HEK293 (cell line): ENCODE data around the gene AMPH.

Experiments used
- CTCF ChIA-PET: fragments of 350-600 bp; formaldehyde crosslinking; extraction: SDS; loops from one replicate; lab custom pipeline; 2021; ENCODE audit warnings: antibody characterized with exemption; lab: Yijun Ruan, JAX
- POLR2A ChIA-PET: fragments of 300-600 bp; formaldehyde crosslinking; extraction: SDS; loops from one replicate; lab custom pipeline; 2020; ENCODE audit warnings: antibody characterized with exemption, inconsistent platforms; lab: Yijun Ruan, JAX
- H3K27ac ChIP-seq: fragments of 200-500 bp; sonication (Bioruptor generic); 2 replicates; pipeline ENCODE4 v1.5.1; 2014; ENCODE audit warnings: low read depth, low read length, control low read depth, inconsistent platforms; ENCODE audit errors: extremely low read depth
- H3K36me3 ChIP-seq, 2 experiments: fragments of 200-500 bp in 1 of 2; sonication (Bioruptor generic) in 1 of 2; 1 replicate in 1 of 2; 2 replicates in 1 of 2; pipeline ENCODE4 v1.5.1; 2014 to 2017; ENCODE audit warnings: inconsistent platforms in 2 of 2, low read length in 2 of 2; ENCODE audit not compliant: control insufficient read depth in 2 of 2, insufficient read depth in 1 of 2
- H3K4me1 ChIP-seq: fragments of 200-500 bp; sonication (Bioruptor generic); 2 replicates; pipeline ENCODE4 v1.5.1; 2014; ENCODE audit warnings: mild to moderate bottlenecking, low read length, inconsistent platforms; ENCODE audit not compliant: control insufficient read depth, insufficient read depth
- H3K4me3 ChIP-seq: 2 replicates; pipeline ENCODE4 v1.5.1; 2011; ENCODE audit warnings: low read depth, mild to moderate bottlenecking, control low read depth, low read length, moderate library complexity
- H3K9me3 ChIP-seq: fragments of 200-500 bp; sonication (Bioruptor generic); 2 replicates; pipeline ENCODE4 v1.5.1; 2014; ENCODE audit warnings: low read depth, low read length, inconsistent platforms; ENCODE audit not compliant: control insufficient read depth, insufficient read depth
- AEBP2 ChIP-seq: fragments of 450-650 bp; formaldehyde crosslinking; IDR thresholded peaks from 2 replicates; pipeline ENCODE4 v1.5.1; 2016; ENCODE audit warnings: missing biosample characterization, missing genetic modification characterization, borderline replicate concordance
- ATF2 ChIP-seq: fragments of 450-650 bp; formaldehyde crosslinking; IDR thresholded peaks from 2 replicates; pipeline ENCODE4 v1.5.1; 2016; ENCODE audit warnings: missing biosample characterization, missing genetic modification characterization, low read depth
- FEZF1 ChIP-seq: fragments of 450-650 bp; formaldehyde crosslinking; IDR thresholded peaks from 2 replicates; pipeline ENCODE4 v1.5.1; 2016; ENCODE audit warnings: missing biosample characterization, missing genetic modification characterization
- GFI1B ChIP-seq: fragments of 450-650 bp; formaldehyde crosslinking; IDR thresholded peaks from 2 replicates; pipeline ENCODE4 v1.5.1; 2016; ENCODE audit warnings: missing biosample characterization, missing genetic modification characterization
- HOXA7 ChIP-seq: sonication (generic); formaldehyde crosslinking; IDR thresholded peaks from 2 replicates; pipeline ENCODE4 v1.8.1; 2022; ENCODE audit warnings: missing genetic modification reagents, borderline replicate concordance
- SALL2 ChIP-seq: fragments of 450-650 bp; formaldehyde crosslinking; IDR thresholded peaks from 2 replicates; pipeline ENCODE4 v1.5.0; 2017; ENCODE audit warnings: missing biosample characterization, mild to moderate bottlenecking, missing genetic modification characterization, borderline replicate concordance
- SP3 ChIP-seq: fragments of 450-650 bp; formaldehyde crosslinking; IDR thresholded peaks from 2 replicates; pipeline ENCODE4 v1.5.1; 2016; ENCODE audit warnings: missing biosample characterization, missing genetic modification characterization
- ZBTB20 ChIP-seq: fragments of 450-650 bp; formaldehyde crosslinking; IDR thresholded peaks from 2 replicates; pipeline ENCODE4 v1.5.1; 2016; ENCODE audit warnings: missing biosample characterization, missing genetic modification characterization
- ZBTB26 ChIP-seq: fragments of 450-650 bp; formaldehyde crosslinking; optimal IDR thresholded peaks from 2 replicates; pipeline ENCODE3; 2016; ENCODE audit warnings: missing biosample characterization, mild to moderate bottlenecking, missing genetic modification characterization
- ZEB2 ChIP-seq: fragments of 450-650 bp; formaldehyde crosslinking; IDR thresholded peaks from 2 replicates; pipeline ENCODE4 v1.5.1; 2016; ENCODE audit warnings: missing biosample characterization, missing genetic modification characterization
- ZNF18 ChIP-seq: fragments of 450-650 bp; formaldehyde crosslinking; IDR thresholded peaks from 2 replicates; pipeline ENCODE4 v1.5.1; 2016; ENCODE audit warnings: missing biosample characterization, missing genetic modification characterization
- ZNF223 ChIP-seq: fragments of 450-650 bp; formaldehyde crosslinking; IDR thresholded peaks from 2 replicates; pipeline ENCODE4 v1.5.1; 2016; ENCODE audit warnings: missing biosample characterization, missing genetic modification characterization
- ZNF335 ChIP-seq: fragments of 450-650 bp; formaldehyde crosslinking; conservative IDR thresholded peaks from 2 replicates; pipeline ENCODE4 v1.5.1; 2016; ENCODE audit warnings: missing biosample characterization, missing genetic modification characterization
- ZNF394 ChIP-seq: fragments of 450-650 bp; formaldehyde crosslinking; IDR thresholded peaks from 2 replicates; pipeline ENCODE4 v1.5.1; 2016; ENCODE audit warnings: missing biosample characterization, missing genetic modification characterization, mild to moderate bottlenecking, moderate library complexity, borderline replicate concordance
- ZNF423 ChIP-seq: fragments of 450-650 bp; formaldehyde crosslinking; IDR thresholded peaks from 2 replicates; pipeline ENCODE4 v1.5.1; 2016; ENCODE audit warnings: missing biosample characterization, missing genetic modification characterization
- ZNF510 ChIP-seq: fragments of 450-650 bp; formaldehyde crosslinking; IDR thresholded peaks from 2 replicates; pipeline ENCODE4 v1.5.1; 2018; ENCODE audit warnings: mild to moderate bottlenecking, missing genetic modification characterization, missing biosample characterization; ENCODE audit not compliant: insufficient replicate concordance
- ZNF530 ChIP-seq: fragments of 450-650 bp; formaldehyde crosslinking; IDR thresholded peaks from 2 replicates; pipeline ENCODE4 v1.5.1; 2016; ENCODE audit warnings: low read depth, missing biosample characterization, missing genetic modification characterization
- ZNF585B ChIP-seq: fragments of 450-650 bp; formaldehyde crosslinking; IDR thresholded peaks from 2 replicates; pipeline ENCODE4 v1.5.1; 2016; ENCODE audit warnings: missing biosample characterization, missing genetic modification characterization
- ZNF610 ChIP-seq: fragments of 450-650 bp; formaldehyde crosslinking; IDR thresholded peaks from 2 replicates; pipeline ENCODE4 v1.5.1; 2016; ENCODE audit warnings: missing biosample characterization, missing genetic modification characterization, borderline replicate concordance
- ZNF629 ChIP-seq: fragments of 450-650 bp; formaldehyde crosslinking; IDR thresholded peaks from 2 replicates; pipeline ENCODE4 v1.5.1; 2017; ENCODE audit warnings: missing biosample characterization, missing genetic modification characterization
- ZNF639 ChIP-seq: fragments of 450-650 bp; formaldehyde crosslinking; IDR thresholded peaks from 2 replicates; pipeline ENCODE4 v1.5.1; 2016; ENCODE audit warnings: missing biosample characterization, missing genetic modification characterization
- ZNF707 ChIP-seq: fragments of 450-650 bp; formaldehyde crosslinking; IDR thresholded peaks from 2 replicates; pipeline ENCODE4 v1.5.1; 2016; ENCODE audit warnings: missing biosample characterization, missing genetic modification characterization
- ZSCAN23 ChIP-seq: fragments of 450-650 bp; formaldehyde crosslinking; IDR thresholded peaks from 2 replicates; pipeline ENCODE4 v1.5.1; 2016; ENCODE audit warnings: missing biosample characterization, missing genetic modification characterization
- TF ChIP-seq, protein P1 (sequence below): fragments of 450-650 bp; formaldehyde crosslinking; IDR thresholded peaks from 2 replicates; pipeline ENCODE4 v1.5.1; 2016; ENCODE audit warnings: missing biosample characterization, missing genetic modification characterization, borderline replicate concordance

The AMPH gene

GRCh38 chr7:38504684-38505083 lies 126.5 kb downstream of the AMPH start:
- Histone ChIP-seq H3K4me1 (no peaks in the 10 kb centered on the region), H3K9me3 (no peaks in the 10 kb centered on the region), H3K36me3 (no peaks in the 10 kb centered on the region), H3K4me3 (no peak overlapping the region), H3K27ac (no peak overlapping the region)
- TF ChIP-seq ZSCAN23 (no peak), ATF2 (no peak), HOXA7 (no peak), SP3 (no peak), ZNF639 (tag by site-specific recombination) (no peak), ZNF585B (no peak), ZNF707 (tag by site-specific recombination) (no peak), GFI1B (tag by site-specific recombination) (no peak), ZNF629 (tag by site-specific recombination) (no peak), ZNF223 (tag by site-specific recombination) (no peak), ZNF610 (tag by site-specific recombination) (no peak), ZNF394 (tag by site-specific recombination) (no peak), ZBTB20 (tag by site-specific recombination) (no peak), AEBP2 (no peak), FEZF1 (tag by site-specific recombination) (no peak), ZNF18 (tag by site-specific recombination) (no peak)
- CTCF ChIA-PET = no interaction called here
- POLR2A ChIA-PET = no interaction called here

DNA sequence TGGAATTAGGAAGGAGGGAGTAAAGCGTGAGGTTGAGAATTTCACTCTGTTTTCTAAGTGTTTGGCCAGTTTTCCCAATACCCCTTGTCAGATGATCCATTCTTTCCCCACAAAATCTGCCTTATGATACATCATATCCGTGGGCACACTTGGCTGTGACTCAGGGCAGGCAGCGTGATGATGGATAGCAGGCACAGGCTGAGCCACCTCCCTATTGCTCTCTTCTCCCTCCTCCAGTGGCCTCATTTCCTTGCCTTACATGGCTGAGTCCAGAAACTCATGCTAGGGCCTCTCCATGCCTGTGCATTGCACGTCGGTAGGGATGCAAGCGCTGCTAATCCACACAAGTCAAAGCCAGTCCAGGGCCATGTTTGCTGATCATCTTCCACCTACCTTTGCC lies 128.3 kb downstream of the AMPH start:
- ChIA-PET CTCF (no interaction called here), POLR2A (no interaction called here)
- H3K4me1 ChIP-seq = no peaks in the 10 kb centered on the region
- no peak overlapping the region for H3K4me3 ChIP-seq
- no peaks in the 10 kb centered on the region for H3K36me3 ChIP-seq
- TF ChIP-seq ZNF510 (tag by site-specific recombination) = no peak
- no peak for TF ChIP-seq SALL2 (tag by site-specific recombination)
- TF ChIP-seq ZNF335 (tag by site-specific recombination) = no peak
- TF ChIP-seq ZNF423 (tag by site-specific recombination) = no peak
- TF ChIP-seq ZEB2 (tag by site-specific recombination) = no peak
- TF ChIP-seq, protein P1, sequence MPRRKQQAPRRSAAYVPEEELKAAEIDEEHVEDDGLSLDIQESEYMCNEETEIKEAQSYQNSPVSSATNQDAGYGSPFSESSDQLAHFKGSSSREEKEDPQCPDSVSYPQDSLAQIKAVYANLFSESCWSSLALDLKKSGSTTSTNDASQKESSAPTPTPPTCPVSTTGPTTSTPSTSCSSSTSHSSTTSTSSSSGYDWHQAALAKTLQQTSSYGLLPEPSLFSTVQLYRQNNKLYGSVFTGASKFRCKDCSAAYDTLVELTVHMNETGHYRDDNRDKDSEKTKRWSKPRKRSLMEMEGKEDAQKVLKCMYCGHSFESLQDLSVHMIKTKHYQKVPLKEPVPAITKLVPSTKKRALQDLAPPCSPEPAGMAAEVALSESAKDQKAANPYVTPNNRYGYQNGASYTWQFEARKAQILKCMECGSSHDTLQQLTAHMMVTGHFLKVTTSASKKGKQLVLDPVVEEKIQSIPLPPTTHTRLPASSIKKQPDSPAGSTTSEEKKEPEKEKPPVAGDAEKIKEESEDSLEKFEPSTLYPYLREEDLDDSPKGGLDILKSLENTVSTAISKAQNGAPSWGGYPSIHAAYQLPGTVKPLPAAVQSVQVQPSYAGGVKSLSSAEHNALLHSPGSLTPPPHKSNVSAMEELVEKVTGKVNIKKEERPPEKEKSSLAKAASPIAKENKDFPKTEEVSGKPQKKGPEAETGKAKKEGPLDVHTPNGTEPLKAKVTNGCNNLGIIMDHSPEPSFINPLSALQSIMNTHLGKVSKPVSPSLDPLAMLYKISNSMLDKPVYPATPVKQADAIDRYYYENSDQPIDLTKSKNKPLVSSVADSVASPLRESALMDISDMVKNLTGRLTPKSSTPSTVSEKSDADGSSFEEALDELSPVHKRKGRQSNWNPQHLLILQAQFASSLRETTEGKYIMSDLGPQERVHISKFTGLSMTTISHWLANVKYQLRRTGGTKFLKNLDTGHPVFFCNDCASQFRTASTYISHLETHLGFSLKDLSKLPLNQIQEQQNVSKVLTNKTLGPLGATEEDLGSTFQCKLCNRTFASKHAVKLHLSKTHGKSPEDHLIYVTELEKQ (tag by site-specific recombination) = no peak
- no peak for TF ChIP-seq ZBTB26 (tag by site-specific recombination)
- no peak for TF ChIP-seq ZNF530 (tag by site-specific recombination)
- H3K27ac ChIP-seq = no peak overlapping the region
- no peaks in the 10 kb centered on the region for H3K9me3 ChIP-seq
